T1000 (cell line): ENCODE measurements around the gene KRT80.

Experiments
- DNase-seq: peaks from one replicate; lab custom pipeline; 2025; ENCODE audit warnings: mixed read lengths; lab: John Stamatoyannopoulos, UW

Gene KRT80

DNA sequence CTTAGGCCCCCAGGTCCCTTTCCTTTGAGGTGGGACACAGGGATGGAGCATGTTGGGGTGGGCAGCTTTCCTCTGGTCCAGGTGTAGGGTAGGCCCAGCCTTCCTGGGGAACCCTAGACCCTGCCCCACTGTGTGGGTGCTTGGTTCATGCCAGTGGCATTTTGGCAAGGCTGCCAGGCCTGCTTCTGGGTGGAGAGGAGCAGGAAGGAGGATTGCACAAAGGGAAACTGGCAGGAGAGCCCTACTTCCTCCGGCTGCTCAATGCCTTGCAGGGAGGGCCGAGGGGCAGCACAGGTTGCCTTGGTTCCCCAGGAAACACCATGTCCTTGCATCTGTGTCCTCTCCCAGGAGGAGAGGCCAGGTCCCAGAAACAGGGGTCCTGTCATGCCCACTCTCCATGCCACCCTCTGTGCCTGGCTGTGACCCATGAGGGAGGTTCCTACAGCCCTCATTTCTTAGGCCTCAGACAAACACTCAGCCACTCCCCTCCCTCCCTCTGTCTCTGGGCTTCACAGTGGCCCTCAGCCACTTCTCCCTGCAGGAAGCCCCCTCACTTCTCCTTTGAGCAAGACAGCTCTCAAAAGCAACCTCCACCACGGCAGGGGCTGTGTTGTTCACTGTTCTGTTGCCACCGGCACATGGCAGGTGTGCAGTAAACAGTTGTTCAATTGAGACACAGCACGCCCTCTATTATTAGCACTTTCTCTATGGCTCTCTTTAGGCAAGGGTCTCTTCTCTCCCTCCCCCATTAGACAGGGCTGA lies 6.8 kb upstream of the KRT80 start:
- no peak for DNase-seq

DNA sequence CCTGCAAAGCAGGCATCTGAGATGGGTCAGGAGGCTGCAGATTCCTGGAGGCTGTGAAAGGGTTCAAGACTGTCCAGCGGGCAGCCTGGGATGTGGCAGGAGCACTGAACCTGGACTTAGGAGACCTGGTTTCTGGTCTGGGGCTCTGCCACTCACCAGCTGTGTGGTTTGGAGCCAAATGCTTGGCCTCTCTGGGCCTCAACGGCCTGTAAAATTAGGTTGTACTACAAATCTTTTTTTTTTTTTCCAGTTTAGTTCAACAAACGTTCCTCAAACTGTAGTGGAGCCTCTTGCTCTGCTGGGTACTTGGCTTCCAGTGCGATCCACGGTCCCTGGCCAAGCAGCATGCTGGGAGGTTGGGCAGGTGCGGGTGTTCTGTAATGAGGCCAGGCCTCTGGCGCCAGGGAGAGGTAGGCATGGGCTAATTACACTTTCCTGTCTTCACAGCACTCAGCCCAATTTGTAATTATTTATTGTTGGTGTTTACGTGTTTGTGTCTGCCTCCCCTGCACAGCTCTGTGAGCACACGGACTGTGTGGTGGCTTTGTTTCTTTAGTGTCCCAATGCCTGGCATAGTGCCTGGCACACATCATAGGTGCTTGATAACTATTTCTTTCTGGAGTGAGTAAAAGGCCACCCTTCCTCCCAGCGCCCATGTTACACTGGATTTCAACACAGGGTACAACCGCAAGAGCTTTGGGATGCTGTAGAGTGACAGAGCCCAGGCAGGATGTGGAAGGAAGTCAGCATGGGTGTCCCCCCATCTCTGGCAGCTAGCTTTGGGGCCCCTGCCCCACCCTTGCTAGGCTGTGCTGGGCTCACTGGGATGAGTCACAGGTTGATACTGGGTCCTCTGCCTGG lies 5.8 kb upstream of the KRT80 start:
- no peak for DNase-seq

DNA sequence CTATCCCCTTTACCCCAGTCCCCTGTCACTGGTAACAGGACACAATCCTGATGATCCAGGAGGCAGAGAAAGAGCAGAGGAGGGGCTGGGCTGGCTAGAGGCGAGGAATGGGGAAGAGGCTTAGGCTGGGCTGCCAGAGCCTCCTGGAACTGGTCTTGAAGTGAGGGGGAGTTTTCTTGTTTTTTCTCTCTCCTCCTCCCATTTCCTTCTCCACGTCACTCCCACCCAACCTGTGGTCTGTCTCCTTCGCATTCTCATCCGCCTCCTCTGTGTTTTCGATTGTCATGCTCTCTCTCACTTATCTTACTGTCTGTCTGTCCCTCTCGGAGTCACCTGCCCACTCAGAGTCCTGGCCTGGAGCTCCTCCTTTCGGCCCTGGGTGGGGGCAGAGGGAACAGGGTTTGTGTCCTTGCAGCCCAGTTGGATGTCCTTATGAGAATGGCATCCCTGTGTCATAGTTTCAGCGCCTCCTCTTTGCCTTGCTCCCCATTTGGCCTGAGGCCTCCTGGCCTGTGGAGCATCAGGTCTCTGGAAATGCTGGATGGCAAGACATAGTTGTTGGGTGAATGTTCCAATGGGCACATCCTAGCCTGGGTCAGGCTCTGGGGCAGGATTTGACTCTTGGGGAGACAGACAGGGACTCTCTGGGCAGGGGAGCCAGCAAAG lies 3.4 kb upstream of the KRT80 start:
- DNase-seq, result no peak

GRCh38 chr12:52193991-52194390 lies 2.2 kb upstream of the KRT80 start:
- DNase-seq, result no peak

DNA sequence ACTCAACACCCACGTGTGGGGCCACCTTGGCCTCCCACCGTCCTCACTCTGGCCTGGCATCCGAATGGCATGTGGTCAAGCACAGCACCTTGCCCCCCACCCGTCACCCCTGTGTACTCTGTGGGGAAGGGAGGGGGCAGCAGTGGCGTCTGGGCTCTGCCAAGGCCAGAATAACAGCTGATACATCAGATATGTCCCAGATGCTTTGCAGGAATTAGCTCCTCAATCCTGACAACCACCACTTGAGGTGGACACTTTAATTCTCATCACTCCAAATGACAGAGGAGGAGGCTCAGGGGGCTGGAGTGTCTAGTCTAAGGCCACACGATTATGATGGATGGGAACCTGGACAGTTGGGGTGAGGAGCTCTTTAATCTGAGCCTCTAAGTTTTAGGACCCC lies 1.7 kb upstream of the KRT80 start:
- DNase-seq, result no peak

GRCh38 chr12:52190860-52191729 lies 719 bp downstream of the KRT80 start:
- no peak for DNase-seq

- no peak for DNase-seq
These were observed 2.2 kb downstream of the KRT80 start for GRCh38 chr12:52189376-52190174.

GRCh38 chr12:52188658-52189057 lies 3.2 kb downstream of the KRT80 start:
- no peak for DNase-seq

- DNase-seq, result no peak
These were observed 4.2 kb downstream of the KRT80 start for GRCh38 chr12:52187640-52188039.

- DNase-seq, result no peak
These were observed 4.6 kb downstream of the KRT80 start for GRCh38 chr12:52187206-52187605.

DNA sequence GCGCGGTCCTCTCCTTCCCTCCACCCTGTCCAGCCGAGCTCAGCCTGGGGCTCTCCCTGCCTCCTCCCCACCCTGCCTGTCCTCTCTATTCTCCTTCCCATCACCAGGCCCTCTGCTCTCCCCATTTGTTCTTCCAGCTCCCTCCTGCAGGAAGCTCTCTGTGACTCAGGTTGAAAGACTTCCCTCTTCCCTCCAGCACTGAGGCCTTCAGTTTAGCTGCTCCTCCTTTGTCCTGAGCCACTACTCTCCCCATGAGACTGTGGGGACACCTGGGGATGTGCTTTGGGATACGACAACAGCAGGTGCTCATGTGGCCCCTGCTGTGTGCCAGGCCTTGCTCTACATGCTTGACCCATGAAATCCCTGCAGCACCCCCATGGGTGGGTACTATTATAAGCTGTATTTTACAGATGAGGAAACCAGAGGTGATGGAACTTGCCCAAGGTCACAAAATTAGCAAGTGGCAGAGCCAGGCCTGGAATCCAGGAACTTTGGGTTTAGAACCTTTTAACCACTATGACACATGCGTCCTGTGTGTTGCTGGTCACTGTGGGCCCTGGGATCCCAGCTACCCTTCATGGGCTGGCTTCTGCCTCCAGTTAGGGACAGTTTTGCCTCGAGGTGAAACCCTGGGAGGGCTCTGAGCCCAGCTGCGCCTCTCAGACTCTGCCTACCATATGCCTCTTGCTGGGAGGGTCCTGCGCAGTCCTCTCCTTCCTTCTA lies 5.5 kb downstream of the KRT80 start:
- no peak for DNase-seq

DNA sequence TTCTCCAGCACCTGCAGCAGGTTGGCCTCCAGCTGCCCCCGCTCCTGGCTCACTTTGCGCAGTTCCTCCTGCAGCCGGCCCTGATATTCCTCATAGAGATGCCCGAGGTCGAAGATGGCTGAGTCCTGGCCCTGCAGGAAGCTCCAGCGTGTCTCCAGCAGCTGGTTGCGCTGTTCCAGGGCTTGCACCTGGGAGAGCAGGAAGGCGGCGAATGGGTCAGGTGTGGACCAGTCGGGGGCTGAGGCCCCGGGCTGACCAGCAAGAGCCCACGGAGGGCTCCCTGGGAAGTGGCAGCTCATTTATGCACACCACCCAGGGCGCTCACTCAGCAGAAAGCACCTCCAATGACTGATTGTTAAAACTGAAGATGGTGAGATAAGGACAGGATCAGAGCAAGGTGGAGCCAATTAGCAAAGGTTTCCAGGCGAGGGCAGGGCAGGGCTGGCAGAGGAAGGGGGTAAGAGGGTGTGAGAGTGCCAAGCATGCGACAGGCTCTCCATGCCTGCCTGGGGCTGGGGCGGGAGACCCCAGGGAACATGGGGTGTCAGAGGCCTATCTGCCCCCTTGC lies 6.3 kb downstream of the KRT80 start:
- DNase-seq, result no peak

DNA sequence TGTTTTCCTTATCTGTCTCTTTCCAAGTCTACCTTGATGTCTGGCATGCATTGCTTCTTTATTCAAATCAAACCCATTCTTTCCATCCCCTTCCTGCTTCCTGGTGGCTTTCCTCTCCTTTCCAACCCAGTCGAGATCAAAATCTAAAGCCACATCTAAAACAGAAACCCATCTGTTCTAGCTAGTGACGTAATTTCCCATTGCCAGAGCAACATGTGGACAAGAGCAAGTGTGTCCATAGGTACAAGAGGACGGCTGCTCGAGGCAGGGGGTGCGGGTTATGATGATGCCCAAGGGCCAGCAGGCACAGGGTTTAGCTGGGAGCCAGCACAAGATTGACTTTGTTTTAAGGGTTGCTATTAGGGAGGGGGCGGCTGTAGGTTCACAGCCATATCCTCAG lies 7.0 kb downstream of the KRT80 start:
- DNase-seq, result no peak

DNA sequence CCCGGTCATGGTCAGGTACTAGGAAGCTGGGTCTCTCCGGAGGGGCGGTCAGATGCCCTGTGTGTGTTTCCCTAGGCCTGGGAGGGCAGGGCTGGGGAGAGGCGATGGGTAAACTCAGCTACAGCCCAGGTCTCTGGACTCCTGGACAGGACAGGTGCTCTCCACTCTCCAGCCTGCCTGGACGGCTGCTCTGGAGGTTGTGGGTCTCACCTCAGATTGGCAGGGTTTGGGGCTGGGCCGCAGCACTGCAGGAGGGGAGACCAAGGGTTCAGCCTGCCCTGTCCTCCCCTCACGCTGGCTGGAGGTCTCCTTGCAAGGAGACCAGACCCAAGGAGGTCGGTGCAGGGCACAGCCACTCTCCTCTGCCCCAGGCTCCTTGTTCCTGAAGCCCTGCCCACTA lies 7.8 kb downstream of the KRT80 start:
- DNase-seq, result no peak

GRCh38 chr12:52183544-52183910 lies 8.3 kb downstream of the KRT80 start:
- DNase-seq, result no peak

GRCh38 chr12:52182898-52183543 lies 8.8 kb downstream of the KRT80 start:
- DNase-seq, result no peak

DNA sequence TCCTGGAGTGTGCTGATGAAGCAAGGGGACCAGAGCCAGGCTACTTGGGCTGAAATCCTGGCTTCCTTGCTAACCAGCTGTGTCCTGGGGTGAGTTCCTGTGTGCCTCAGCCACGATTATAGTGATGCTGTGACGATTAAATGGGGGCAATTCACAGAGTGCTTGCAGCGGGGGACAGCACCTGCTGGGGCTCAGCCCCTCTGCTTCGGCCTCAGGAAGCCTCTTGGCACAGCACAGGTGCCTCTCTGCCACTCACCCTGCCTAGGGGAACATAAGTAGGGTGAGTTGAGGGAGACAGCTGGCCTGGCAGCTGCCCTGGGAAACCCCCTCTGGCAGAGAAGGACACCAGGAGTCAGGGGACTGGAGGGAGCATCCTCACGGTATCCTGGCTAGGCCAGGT lies 9.4 kb downstream of the KRT80 start:
- DNase-seq, result no peak

- DNase-seq, result no peak
These were observed 10.1 kb downstream of the KRT80 start for GRCh38 chr12:52181746-52182145.

GRCh38 chr12:52180971-52181628 lies 10.7 kb downstream of the KRT80 start:
- DNase-seq, result no peak
